GM19455 (cell line): ENCODE results near the gene USHBP1.

Experiments used
- ATAC-seq: cut with Tn5 transposase; IDR thresholded peaks from one replicate; pipeline ENCODE4 v1.9.1; 2021; ENCODE audit not compliant: unreplicated experiment

The USHBP1 gene

DNA sequence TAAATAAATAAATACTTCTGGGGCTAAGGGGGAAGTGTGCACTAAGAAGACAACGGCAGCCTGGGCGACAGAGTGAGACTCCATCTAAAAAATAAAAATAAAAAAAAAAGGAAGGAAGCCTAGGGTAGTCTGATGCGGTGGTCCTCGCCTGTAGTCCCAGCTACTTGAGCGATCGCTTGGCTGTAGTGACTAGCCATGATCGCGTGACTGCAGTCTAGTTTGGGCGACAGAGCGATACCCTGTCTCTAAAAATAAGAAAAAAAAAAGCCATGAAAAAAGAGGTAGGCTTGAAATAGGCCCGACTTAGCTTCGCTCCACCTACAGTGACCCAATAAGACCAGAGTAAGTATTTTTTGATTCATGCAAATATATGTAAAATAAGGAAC, 2.0 kb upstream of the USHBP1 start:
- ATAC-seq = no peak

DNA sequence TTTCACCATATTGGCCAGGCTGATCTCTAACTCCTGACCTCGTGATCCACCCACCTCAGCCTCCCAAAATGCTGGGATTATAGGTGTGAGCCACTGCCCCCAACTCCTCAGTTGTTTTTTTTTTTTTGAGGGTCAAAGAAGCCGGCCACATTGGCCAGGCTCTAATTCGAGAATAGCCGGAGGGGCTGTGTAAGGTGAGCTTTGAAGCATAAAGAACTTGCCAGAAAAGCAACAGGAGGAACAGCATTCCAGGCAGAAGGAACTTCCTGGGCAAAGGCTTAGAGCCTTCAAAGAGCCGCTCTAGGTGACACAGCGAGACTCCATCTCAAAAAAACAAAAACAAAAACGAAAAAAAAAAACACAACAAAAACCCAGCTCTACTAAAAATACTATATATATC, 1.5 kb upstream of the USHBP1 start:
- ATAC-seq = no peak

DNA sequence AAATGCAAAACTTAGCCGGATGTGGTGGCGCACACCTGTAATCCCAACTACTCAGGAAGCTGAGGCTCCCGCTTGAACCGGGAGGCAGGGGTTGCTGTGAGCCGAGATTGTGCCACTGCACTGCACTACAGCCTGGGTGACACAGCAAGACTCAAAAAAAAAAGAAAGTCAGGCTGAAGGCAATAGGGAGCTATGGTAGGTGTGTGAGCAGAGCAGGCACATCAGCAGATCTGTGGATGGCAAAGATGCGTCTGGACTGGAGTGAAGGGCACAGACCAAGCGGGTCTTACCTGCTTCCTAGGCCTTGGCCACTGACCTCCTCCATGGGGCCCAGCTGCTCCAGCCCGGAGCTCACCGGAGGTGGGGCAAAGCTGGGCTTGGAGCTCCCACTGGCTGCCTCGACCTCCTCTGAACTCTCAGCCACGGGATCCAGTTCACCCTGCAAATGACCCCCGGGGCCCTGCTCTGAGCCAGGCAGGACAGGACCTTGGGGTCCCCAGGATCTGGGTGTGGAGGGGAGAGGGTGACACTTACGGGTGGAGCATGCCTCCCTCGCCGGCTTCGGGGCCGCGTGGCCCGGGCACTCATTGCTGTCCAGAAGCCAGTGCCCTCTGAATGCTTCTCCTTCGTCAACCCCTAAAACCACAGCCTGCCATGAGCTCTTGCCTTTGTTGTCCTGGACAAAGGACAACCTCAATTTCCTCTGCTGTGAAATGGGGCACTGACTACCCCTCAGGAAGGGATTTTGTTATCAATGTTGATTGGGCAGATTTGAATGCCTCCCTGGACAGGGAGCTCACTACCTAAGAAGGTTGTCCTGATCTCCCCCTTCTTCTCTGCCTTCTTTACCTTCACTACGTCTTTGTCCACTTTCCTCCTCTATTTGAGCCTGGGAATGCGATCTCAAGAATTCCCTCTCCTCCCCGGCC, 569 bp downstream of the USHBP1 start:
- no peak for ATAC-seq

DNA sequence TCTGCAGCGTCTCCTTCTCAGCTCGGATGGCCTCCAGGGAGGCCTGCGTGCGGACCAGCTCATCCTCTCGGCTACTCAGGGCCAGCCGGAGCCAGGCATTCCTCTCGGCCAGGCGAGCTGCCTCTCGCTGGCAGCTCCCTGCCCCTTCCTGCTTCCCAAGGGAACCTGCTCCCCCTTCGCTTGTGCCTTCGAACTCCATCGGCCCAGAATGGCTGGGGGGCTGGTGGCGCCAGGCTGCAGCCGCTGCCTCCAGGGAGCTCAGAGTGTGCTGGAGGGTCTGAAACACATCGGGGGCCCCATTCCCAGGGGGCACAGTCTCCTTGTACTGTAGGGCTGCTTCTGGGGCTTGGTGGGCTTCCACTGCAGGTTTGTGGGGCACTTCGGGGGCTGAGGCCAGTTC, 2.0 kb downstream of the USHBP1 start:
- ATAC-seq = no peak

DNA sequence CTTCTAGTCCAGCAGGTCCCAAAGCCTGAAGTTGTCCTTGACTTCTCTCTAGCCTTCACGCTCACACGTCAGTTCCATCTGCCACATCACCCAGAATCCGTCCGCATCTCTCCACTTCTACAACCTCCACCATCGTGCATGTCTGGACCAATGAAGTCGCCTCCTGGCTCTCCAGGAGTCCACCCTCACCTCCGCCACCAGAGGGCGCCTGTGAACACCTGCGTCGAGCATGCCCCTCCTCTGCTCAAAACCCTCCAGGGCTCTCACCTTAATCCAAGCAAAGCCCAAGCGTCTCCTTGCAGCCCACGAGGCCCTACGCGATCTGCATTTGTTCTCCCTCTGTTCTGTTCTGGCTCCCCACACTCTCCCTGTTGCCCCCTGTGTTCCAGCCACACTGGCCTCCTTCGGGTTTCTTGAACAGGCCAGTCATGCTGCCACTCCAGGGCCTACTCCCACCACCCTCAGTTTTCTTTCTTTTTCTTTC, 3.7 kb downstream of the USHBP1 start:
- ATAC-seq = peak; percentile 68

DNA sequence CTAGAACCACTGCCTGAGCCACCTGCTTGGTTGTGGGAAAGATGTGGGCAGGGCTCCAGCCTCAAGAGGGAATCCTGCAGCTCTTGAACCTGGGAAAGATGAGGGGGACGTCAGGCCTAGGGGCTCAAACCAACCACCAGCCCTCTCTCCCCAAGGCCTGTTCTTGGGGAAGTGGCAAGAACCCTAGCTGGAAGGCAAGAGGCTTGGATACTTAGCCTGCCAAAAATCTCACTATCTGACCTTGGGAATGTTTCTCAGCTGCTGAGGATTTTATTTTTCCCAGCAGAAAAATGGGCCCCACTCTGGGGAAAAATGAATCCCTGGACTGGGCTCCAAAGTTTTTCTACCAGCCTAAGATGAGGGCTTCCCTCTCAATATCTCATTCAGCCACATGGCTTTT, 4.6 kb downstream of the USHBP1 start:
- ATAC-seq = no peak

DNA sequence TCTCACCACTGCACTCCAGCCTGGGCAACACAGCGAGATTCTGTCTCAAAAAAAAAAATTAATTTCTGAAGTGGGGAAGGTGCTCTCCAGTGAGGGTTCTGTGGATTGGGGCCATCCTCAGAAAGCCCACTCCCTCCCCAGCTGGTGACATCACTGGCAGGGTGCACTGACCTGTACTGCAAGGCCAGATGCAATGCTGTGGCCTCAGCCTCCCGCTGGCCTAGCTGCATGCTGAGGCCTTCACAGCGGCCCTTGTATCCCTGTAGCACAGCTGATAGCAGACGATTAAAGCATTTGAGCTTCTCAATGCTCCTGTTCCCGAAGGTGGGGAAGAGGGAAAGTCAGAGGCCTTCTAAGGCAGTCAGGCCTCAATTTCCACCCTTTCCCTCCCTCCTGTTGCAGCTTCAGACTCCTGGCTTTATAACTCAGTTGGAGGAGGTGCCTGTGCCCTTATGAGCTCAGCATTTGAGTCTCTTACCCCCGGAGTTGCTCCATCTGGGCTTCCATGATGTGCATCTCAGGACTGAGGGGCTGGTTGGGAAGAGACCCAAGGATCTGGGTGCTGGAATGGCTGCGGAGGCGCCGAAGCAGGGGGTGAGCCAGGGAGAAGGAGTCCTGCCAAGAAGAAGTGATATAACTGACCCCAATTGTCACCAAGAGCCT, 5.3 kb downstream of the USHBP1 start:
- ATAC-seq = no peak

DNA sequence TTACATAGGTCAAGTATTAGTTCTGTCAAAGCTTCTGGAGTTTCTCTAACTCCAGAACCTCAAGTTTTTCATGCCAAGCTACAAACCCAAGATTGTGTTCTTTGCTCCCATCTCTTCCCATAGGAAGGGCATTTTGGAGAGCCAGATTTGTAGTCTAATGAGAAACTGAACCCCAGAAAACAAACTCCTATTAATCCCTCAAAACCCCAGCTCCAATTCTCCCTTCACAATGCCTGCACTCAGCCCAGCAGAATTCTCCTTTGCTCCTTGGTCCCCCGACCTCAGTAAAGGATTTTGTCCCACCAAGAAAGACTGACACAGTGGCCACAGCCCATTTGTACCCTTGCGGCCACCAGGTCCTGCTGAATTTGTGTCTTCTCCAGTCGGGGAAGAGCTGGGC, 8.4 kb downstream of the USHBP1 start:
- no peak for ATAC-seq

DNA sequence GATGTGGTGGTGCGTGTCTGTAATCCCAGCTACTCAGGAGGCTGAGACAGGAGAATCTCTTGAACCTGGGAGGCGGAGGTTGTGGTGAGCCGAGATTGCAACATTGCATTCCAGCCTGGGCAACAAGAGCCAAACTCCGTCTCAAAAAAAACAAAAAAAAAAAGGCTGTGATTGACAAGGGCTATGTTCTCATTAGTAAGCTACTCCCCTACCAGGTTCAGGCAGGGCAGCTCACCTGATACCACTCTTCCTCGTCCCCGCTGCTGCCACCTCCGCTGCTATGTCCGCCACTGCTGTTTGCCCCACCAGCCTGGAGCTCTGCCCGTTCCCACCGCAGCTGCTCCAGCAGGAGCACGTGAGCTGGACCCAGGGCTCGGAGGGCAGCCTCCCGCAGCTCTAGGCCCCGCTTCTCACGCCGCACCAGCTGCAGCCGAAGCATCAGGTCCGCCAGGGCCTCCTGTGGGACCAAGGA, 9.4 kb downstream of the USHBP1 start:
- ATAC-seq = no peak

DNA sequence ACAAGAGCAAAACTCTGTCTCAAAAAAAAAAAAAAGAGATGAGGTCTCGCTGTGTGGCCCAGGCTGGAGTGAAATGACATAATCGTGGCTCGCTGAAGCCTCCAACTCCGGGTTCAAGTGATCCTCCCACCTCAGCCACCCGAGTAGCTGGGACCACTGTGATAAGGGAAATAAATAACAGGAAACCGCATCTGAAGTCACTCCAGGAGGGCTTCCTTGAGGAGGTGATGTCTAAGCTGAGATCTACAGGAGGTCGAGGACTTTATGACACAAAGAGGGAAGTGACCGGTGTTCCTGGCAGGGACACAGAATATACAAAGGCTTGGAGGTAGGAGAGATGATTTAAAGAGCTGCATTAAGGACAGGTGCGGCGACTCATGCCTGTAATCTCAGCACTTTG, 9.9 kb downstream of the USHBP1 start:
- no peak for ATAC-seq

DNA sequence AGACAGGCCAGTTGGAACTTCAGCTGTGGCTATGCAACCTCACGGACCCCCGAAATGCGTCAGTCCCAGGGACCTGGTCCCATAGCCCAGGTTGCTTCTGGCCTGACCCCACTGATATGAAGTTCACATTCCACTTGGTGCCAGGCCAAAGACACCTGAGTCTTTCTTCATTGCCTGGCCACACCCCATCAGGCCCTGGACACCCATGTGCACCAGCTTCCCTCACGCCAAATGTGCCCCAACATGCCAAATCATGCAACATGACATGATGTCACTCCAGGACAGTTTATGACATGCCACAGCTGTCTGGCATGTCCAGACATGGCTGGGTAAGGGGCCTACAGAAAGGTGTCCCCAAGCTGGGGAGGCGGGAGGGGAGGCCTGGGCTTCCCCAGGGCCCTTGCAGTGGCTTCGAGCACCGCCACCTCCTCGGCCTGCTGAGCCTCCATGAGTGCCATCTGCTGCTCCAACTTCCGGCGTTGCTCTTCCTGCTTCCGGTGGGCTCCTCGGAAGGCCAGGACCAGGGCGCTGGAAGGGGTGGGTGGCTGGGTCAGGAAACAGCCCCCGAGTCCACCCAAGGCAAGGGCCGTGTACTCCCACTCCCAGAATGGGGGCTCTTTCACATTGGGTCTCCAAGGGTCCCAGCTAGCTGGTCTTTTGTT, 14.5 kb downstream of the USHBP1 start:
- ATAC-seq = no peak

DNA sequence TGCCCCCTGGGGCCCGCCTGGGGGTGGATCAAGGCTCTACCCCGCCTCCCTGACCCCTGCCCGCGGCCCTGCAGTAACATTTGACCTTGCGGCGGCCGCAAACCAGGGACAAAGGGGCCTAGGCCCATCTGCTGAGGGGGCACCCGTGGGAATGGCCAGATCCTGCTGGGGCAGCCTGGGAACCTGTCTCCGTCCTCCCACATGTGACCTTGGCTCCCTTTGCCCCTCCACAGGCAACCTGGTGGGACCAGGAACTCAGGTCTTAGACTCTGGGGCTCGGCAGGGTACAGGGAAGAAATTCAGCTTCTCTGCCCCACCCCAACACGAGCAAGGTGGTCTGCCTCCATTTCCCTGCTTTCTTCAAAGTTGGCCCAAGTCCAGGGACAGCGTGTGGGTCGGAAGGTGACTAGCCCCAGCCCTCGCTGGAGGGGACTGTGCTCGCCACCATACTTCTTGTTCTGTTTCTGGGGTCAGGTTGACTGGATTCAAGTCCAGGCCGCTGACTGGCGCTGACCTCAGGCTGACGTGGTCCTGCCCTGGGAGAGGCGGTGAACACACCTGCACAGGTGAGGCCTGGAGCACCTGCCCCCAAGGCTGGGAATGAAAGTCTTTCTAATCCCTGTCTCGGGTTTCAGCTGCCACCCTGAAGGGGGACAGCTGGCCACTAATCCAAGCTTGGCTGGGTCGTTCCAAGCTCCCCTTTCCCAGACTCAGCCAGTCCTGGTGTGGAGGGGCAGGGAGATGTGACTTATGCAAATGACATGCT, 16.4 kb downstream of the USHBP1 start:
- ATAC-seq = no peak

DNA sequence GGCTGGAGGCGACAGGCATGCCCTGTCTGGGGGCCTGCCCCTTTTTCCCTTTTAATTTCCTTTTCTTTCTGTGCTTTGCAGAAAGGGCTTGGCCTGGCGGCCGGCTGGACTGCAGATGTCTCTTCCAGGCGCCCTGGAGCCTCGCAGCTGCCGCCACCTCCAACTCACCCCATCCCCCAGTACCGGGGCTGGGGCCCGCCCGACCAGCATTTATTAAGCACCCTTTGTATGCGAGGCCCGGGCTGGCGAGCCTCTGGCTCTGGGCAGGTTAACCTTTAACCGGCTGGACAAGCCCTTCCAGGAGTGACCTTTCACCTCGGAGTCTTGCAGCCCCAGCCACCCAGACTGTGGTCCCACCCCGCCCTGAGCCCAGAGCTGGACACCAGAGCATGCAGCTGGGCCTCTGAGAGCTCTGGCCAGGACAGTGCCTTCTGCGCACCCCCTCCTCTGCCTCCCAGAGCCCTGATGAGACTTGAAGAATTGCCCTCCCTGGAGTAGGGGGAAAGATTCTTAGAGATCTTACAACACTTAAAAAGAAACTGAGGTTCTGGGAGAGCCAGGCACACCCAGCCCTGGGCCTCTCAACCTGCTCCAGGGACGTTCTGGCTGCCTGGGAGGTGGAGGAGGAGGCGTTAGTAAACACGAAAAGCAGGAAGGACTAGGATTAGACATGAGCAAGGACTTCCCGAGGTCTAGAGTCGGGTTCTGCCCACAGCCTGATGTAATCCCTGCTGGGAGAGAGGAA, 17.7 kb downstream of the USHBP1 start:
- ATAC-seq = no peak

DNA sequence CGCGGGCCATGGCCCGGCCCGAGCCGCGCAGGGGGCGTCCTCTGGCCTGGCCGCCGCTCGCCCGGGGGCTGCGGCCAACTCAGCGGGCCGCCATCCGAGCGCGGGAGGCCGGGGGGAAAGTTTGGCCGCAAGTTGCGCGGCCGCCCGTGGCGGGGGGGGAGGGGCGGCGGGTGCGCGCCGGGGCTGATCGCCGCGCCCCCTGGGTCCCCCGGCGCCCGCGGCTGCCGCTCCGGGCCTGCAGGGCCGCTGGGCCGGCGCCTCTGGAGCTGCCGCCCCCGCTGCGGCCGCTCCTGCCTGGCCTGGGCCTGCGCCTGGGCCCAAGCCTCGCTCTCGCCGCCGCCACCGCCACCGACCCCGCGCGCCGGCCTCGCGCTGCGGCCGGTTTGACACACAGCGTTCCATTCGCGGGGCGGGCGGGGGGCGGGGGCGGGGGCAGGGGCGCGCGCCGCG, 19.0 kb downstream of the USHBP1 start, which contains the start of gene NR2F6:
Gene NR2F6 (minus strand): TSS at position 385 of the 450 bp plus-strand sequence. CDS start 699 bp downstream, outside the sequence.
- no peak for ATAC-seq

DNA sequence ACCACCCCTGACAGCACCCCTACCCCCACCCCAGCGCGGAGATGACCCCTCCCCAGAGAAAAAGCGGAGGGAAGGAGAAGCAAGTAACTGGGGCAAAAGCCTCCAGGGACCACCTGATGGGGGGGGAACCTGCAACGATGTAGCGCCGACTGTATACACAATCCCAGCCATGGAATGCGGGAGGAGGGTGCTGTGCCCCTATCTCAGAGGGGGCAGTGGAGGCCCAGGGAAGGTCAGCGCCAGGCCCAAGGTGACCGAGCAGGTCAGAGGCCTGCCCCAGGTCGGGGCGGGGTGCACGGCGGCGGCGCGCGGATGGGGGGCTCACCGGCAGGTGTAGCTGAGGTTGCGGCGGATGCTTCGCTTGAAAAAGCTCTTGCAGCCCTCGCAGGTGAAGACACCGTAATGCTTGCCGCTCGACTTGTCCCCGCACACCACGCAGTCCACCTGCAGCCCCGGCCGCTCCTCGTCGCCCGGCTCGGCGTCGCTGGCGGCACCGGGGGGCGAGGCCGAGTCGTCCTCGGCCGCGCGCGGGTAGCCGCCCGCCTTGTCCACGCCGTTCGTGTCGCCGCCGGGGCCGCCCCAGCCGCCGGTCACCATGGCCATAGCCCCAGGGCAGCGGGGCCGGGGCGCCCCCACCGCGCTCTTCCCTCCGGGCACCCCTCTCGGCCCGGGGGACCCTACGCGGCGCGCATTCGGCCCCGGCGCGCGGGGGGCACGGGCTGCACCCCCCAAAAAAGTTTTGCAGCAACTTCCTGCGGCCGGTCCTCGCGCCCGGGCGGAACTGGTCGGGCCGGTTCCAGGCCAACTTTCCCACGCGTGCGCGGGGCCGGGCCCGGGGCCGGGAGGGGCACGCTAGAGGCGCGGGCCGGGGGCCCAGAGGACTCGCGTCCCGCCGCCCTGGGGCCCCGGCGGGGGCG, 19.7 kb downstream of the USHBP1 start:
- peak; percentile 14 for ATAC-seq

DNA sequence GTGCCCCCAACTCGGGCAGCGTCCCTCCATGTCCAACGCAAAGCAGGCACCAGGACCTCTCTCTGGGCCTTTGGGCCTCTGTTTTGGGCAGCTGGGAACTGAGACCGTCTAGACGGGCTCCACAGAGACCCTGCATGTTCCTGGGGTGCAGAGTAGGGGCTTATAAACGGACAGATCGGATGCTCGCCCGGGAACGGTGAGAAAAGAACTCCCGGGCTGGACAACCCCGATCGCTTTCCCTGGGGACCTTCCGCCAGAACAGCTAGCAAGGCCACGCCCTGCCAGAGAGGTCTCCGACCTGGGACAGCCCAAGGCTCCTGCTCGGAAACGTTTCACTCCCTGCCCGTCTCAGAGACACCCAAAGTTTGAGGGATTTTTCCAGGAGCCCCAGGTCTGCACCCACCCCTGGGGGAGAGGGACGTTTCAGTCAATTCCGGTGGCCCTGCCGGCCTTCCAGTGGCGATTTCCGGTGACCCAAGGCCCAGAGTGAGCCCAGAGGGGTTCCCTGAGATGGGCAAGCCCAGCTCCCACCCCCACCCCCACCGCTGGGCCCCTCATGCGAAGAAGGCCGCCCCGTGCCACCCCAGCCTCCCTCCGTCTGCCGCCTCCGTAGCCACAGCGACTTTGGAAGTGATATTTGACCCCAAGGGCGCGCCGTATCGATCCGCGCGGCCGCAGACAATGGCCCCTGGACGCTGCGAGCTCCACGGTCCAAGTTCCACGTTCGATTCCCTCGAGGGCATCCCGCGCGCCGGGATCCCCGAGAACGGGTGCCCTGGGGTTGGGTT, 20.5 kb downstream of the USHBP1 start:
- ATAC-seq = no peak

DNA sequence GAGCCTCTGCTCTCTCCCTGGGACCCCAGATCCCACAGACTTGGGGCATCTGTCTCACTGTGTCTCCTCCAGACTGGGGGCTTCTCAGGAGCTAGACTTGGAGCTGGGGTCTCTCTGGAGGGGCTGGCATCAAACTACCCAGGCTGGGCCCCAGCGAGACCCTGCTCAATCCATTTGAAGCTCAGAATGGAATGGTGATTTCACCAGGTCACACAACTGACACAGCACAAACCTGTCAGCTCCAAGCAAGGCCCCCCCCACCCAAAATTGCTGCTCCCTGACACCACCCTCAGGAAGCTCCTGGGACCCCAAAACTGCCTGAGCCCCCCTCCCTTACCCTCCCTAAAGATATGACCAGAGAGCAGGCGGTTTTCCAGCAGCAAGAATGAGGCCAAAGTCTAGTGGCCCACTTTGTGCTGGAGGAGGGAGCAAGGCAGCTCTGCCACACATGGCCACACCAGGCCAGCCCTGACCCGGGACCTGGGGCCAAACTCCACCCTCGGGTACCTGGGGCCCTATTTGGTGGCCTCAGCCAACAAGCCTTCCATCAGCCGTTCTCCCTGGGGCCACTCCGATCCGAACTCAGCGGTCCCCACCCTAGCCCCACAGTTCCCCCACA, 21.2 kb downstream of the USHBP1 start:
- no peak for ATAC-seq
